GM12878 (cell line): ENCODE data around the gene UBAP2. TPM values are rescaled to one million over a fixed set of nuclear protein-coding genes. Genes with fewer than 3 reads are reported as not detected.

Source experiments
- ATAC-seq: fragments of 200-7000 bp; cut with Tn5 transposase; 3 replicates; pipeline ENCODE4 v1.9.1; 2020; ENCODE audit warnings: mild to moderate bottlenecking, moderate library complexity
- BruUV-seq: library from RNA; stranded (reverse); fragments of 400-500 nt; replicated peaks from 2 replicates; lab custom pipeline; 2021; lab: Mats Ljungman, UMichigan
- CTCF ChIA-PET: fragments of 300-600 bp; sonication (Branson Sonifier 250); formaldehyde crosslinking; extraction: SDS; loops from one replicate; lab custom pipeline; 2021; ENCODE audit warnings: inconsistent platforms; lab: Yijun Ruan, JAX
- POLR2A ChIA-PET: fragments of 350-600 bp; formaldehyde crosslinking; extraction: SDS; loops from one replicate; lab custom pipeline; 2021; ENCODE audit warnings: inconsistent platforms; lab: Charles Lee
- RAD21 ChIA-PET: fragments of 300-600 bp; sonication (Branson Sonifier 250); formaldehyde crosslinking; loops from one replicate; lab custom pipeline; 2023; ENCODE audit warnings: antibody characterized with exemption; ENCODE audit not compliant: unreplicated experiment; lab: Charles Lee
- SMC1A ChIA-PET: fragments of 300-600 bp; sonication (Branson Sonifier 250); formaldehyde crosslinking; loops from one replicate; lab custom pipeline; 2023; ENCODE audit not compliant: unreplicated experiment, uncharacterized antibody; lab: Charles Lee
- DNase-seq: peaks from one replicate; pipeline ENCODE4 v3.0.0-alpha.2; 2011; ENCODE audit warnings: low read depth, low spot score
- FAIRE-seq: peaks from 3 replicates; lab custom pipeline; 2011; peaks lifted over from hg19 to GRCh38; lab: Jason Lieb, UNC
- H2AFZ ChIP-seq: 2 replicates; pipeline ENCODE4 v1.6.0; 2011; ENCODE audit warnings: low read depth, low read length, control low read depth; ENCODE audit not compliant: control insufficient read depth
- H3K27ac ChIP-seq: 2 replicates; pipeline ENCODE4 v1.5.1; 2011; ENCODE audit warnings: control low read depth; ENCODE audit not compliant: control insufficient read depth, insufficient read depth
- H3K27me3 ChIP-seq, 2 experiments: replicated peaks in 1 of 2; 2 replicates each; pipeline versions ENCODE4 v1.6.0 to v1.6.1; 2011; ENCODE audit warnings: low read length in 1 of 2; ENCODE audit not compliant: control insufficient read depth in 2 of 2, insufficient read depth in 2 of 2
- H3K36me3 ChIP-seq, 2 experiments: 2 replicates each; pipeline ENCODE4 v1.5.1; 2011; ENCODE audit warnings: low read length in 1 of 2; ENCODE audit not compliant: control insufficient read depth in 2 of 2, insufficient read depth in 2 of 2
- H3K4me1 ChIP-seq: 2 replicates; pipeline ENCODE4 v1.6.1; 2011; ENCODE audit warnings: mild to moderate bottlenecking, low read length, moderate library complexity, mixed read lengths; ENCODE audit not compliant: control insufficient read depth, insufficient read depth
- H3K4me2 ChIP-seq: 2 replicates; pipeline ENCODE4 v1.6.0; 2011; ENCODE audit warnings: control low read depth; ENCODE audit not compliant: control insufficient read depth, insufficient read depth
- H3K4me3 ChIP-seq: fragments of 200-600 bp; sonication (generic); 2 replicates; pipeline ENCODE4 v1.5.1; 2016
- H3K79me2 ChIP-seq: 2 replicates; pipeline ENCODE4 v1.6.0; 2011; ENCODE audit warnings: low read length; ENCODE audit not compliant: control insufficient read depth, insufficient read depth
- H3K9ac ChIP-seq: 2 replicates; pipeline ENCODE4 v1.8.0; 2011; ENCODE audit warnings: low read length, control low read depth, mixed read lengths; ENCODE audit not compliant: control insufficient read depth, insufficient read depth
- H3K9me3 ChIP-seq: replicated peaks from 3 replicates; pipeline ENCODE4 v1.5.1; 2011; ENCODE audit warnings: mild to moderate bottlenecking, low read length; ENCODE audit not compliant: control insufficient read depth, insufficient read depth
- H4K20me1 ChIP-seq: 2 replicates; pipeline ENCODE4 v1.6.0; 2011; ENCODE audit not compliant: control insufficient read depth, insufficient read depth
- BCLAF1 ChIP-seq: fragments of 450-650 bp; IDR thresholded peaks from 2 replicates; pipeline ENCODE4 v1.6.1; 2017; ENCODE audit warnings: antibody characterized with exemption, mild to moderate bottlenecking, moderate library complexity
- PML ChIP-seq: IDR thresholded peaks from 2 replicates; pipeline ENCODE4 v1.6.1; 2012; ENCODE audit warnings: low read length, inconsistent platforms
- SREBF2 ChIP-seq: IDR thresholded peaks from 2 replicates; pipeline ENCODE4 v1.6.1; 2012; ENCODE audit warnings: mild to moderate bottlenecking, low read length
- SRF ChIP-seq, 2 experiments: IDR thresholded peaks; 2 replicates each; pipeline ENCODE4 v1.6.1; 2011; ENCODE audit warnings: low read depth in 2 of 2, low read length in 2 of 2, mild to moderate bottlenecking in 1 of 2, moderate library complexity in 1 of 2
- ZBED1 ChIP-seq: IDR thresholded peaks from 2 replicates; pipeline ENCODE4 v1.6.1; 2016; ENCODE audit warnings: borderline replicate concordance
- WGBS: methylation state at CpG from one replicate; pipeline ENCODE4 v1.1.6; 2016; ENCODE audit warnings: low lambda C conversion rate; ENCODE audit not compliant: insufficient replicate concordance, insufficient coverage; ENCODE audit errors: missing lambda C conversion rate; 5-methylcytosine and 5-hydroxymethylcytosine counted together
- in situ Hi-C: fragments of 300-500 bp; cut with MboI; formaldehyde crosslinking; loops from 9 replicates; pipeline ENCODE4 v1.14.3; 2018; ENCODE audit warnings: mixed read lengths
- intact Hi-C: fragments of 100-400 bp; cut with micrococcal nuclease; formaldehyde crosslinking; loops from one replicate; pipeline ENCODE4 v1.14.2; 2022; ENCODE audit not compliant: unreplicated experiment
- polyA plus RNA-seq, 11 experiments: library from polyadenylated mRNA; depleted of rRNA in 4 of 11; unstranded in 6 of 11; stranded (reverse) in 5 of 11; fragments of >200 nt; fragmentation: Nextera tagmentation in 4 of 11; fragmentation: Illumina TruSeq in 1 of 11; extraction: Ambion mirVana in 4 of 11; extraction: Trizol in 1 of 11; gene quantifications; 1 replicate in 1 of 11; 2 replicates in 10 of 11; pipeline versions ENCODE4 v1.2.1 to v1.2.3, GENCODE V29; 2011 to 2016; ENCODE audit warnings: inconsistent platforms in 2 of 11, missing spikeins in 2 of 11, low read depth in 1 of 11
- total RNA-seq, 4 experiments: library from RNA; depleted of rRNA in 3 of 4; stranded (reverse); fragments of >200 nt in 3 of 4; fragmentation: Illumina TruSeq in 1 of 4; extraction: Trizol in 1 of 4; gene quantifications; 2 replicates each; pipeline versions ENCODE4 v1.2.1 to v1.2.3, GENCODE V29; 2013 to 2021

Gene UBAP2
- total and polyA plus RNA-seq, 10 of the 15 experiments (the other 5 are each of a cell fraction or from before 2014, with no cell fraction given): 8.5 to 48.2 (median 28.1) TPM

GRCh38 chr9:34025811-34026210 lies 22.9 kb downstream of the UBAP2 start:
- BruUV-seq: no TSS peak
- Histone ChIP-seq H3K4me2 (no peak overlapping the region), H2AFZ (no peak overlapping the region), H3K4me3 (no peak overlapping the region), H3K9me3 (no peaks in the 10 kb centered on the region), H3K4me1 (no peaks in the 10 kb centered on the region), H3K36me3 (peaks cover 0 to 2% of the 10 kb centered on the region in 2 experiments; a peak in 1 of 4 replicates), H3K79me2 (peaks cover 26% of the 10 kb centered on the region), H3K27me3 (no peaks in the 10 kb centered on the region), H3K9ac (no peak overlapping the region), H3K27ac (no peak overlapping the region), H4K20me1 (no peaks in the 10 kb centered on the region)
- ATAC-seq: no peak
- intact Hi-C loops (no loop called here), in situ Hi-C loops (no loop called here)
- TF ChIP-seq BCLAF1 (no peak), SRF (IDR thresholded peaks at IDR 0.05; ENCODE audit: low read depth in 2 of 2, low read length in 2 of 2) (no peak), ZBED1 (no peak), PML (no peak), SREBF2 (no peak)
- no peak for DNase-seq
- ChIA-PET POLR2A (no interaction called here), SMC1A (interaction anchor here (0.7 to 1.1 kb wide), 2 partner anchors 15 to 212 kb away, joined by 3 to 4 read pairs; no protein-coding TSS in a partner anchor), CTCF (interaction anchor here (1.1 kb wide), 1 partner anchor 212 kb away, joined by 3 read pairs; no protein-coding TSS in a partner anchor), RAD21 (no interaction called here)
- 69% methylated on average over 5 of the region's 5 CpGs for WGBS
- no peak for FAIRE-seq
